DLD1 (cell line): ENCODE results near the gene CAPN8.

Experiments
- in situ Hi-C: cut with HindIII; loops from 2 replicates; pipeline ENCODE4 v1.10.0; 2017; ENCODE audit warnings: low sequenced_read_pairs

CAPN8 gene

GRCh38 chr1:223492044-223492443 lies 173.5 kb downstream of the CAPN8 start:
- in situ Hi-C loops = no loop called here
